ENCODE measurements around the gene ARPC5. TPM values are rescaled to one million over a fixed set of nuclear protein-coding genes. Genes with fewer than 3 reads are reported as not detected.

ARPC5 gene
- total and polyA plus RNA-seq, 10 of the 15 experiments (the other 5 are each of a cell fraction or from before 2014, with no cell fraction given): 238 to 784 (median 309) TPM

DNA sequence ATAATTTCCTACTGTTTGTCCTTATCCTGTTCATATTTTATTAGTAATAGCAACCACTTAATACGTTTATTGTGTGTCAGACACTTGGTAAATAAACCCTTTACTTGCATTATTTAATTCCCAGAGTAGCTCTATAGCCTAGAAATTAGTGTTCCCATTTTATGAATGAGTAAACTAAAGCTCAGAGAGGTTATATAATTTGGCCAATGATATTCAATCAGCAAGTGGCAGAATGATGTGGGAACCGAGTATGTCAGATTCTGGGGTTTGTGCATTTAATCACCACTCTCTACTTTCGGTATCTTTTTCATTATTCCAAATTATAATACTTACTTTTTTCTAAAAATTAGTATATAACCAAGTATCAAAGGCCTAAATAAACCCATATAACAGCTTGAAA lies 6.6 kb upstream of the ARPC5 start:
- SMC1A ChIA-PET (ENCODE audit: uncharacterized antibody, unreplicated experiment): interaction anchor here (0.9 to 1.0 kb wide), 3 partner anchors 9 to 43 kb away, joined by 3 to 6 read pairs (median 6); no protein-coding TSS in a partner anchor
- in situ Hi-C loops (cut with MboI): no loop called here
- TF ChIP-seq, protein P1, sequence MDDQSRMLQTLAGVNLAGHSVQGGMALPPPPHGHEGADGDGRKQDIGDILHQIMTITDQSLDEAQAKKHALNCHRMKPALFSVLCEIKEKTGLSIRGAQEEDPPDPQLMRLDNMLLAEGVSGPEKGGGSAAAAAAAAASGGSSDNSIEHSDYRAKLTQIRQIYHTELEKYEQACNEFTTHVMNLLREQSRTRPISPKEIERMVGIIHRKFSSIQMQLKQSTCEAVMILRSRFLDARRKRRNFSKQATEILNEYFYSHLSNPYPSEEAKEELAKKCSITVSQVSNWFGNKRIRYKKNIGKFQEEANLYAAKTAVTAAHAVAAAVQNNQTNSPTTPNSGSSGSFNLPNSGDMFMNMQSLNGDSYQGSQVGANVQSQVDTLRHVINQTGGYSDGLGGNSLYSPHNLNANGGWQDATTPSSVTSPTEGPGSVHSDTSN (IDR thresholded peaks at IDR 0.05; ENCODE audit: insufficient replicate concordance, low read depth, low read length): no peak
- TF ChIP-seq JUNB (IDR thresholded peaks at IDR 0.05): peak; percentile 13; the same call in 1 of the 2 replicates
- H3K4me3 ChIP-seq: no peak overlapping the region
- BruUV-seq (replicated peaks): no TSS peak
- CTCF ChIA-PET: interaction anchor here (1.0 to 1.5 kb wide), 5 partner anchors 8 to 274 kb away, joined by 3 to 7 read pairs (median 5); no protein-coding TSS in a partner anchor
- FAIRE-seq: no peak
- 21% methylated on average over 3 of the region's 3 CpGs for WGBS (ENCODE audit: insufficient coverage, insufficient replicate concordance, low lambda C conversion rate, missing lambda C conversion rate)
- peak overlapping the region; percentile 57; the same call in 1 of the 2 replicates for H3K4me2 ChIP-seq (ENCODE audit: control insufficient read depth, insufficient read depth)
- no peaks in the 10 kb centered on the region for H4K20me1 ChIP-seq (ENCODE audit: control insufficient read depth, insufficient read depth)
- no peaks in the 10 kb centered on the region for H3K27me3 ChIP-seq (replicated peaks in 1 of 2; ENCODE audit: control insufficient read depth in 2 of 2, insufficient read depth in 2 of 2, low read length in 1 of 2)
- peak; percentile 45 for ATAC-seq
- POLR2A ChIA-PET: interaction anchor here (0.7 kb wide), 1 partner anchor 49 kb away, joined by 3 read pairs; no protein-coding TSS in a partner anchor
- RAD21 ChIA-PET (ENCODE audit: unreplicated experiment): interaction anchor here (0.9 to 1.1 kb wide), 3 partner anchors 9 to 274 kb away, joined by 3 to 6 read pairs (median 3); no protein-coding TSS in a partner anchor
- DNase-seq (ENCODE audit: low read depth, low spot score): no peak
- no peak overlapping the region for H3K9ac ChIP-seq (ENCODE audit: control insufficient read depth, insufficient read depth, low read length)
- H3K79me2 ChIP-seq (ENCODE audit: control insufficient read depth, insufficient read depth, low read length): no peaks in the 10 kb centered on the region; the same call in 1 of the 2 replicates
- H3K27ac ChIP-seq (ENCODE audit: control insufficient read depth, insufficient read depth): no peak overlapping the region
- no peaks in the 10 kb centered on the region for H3K9me3 ChIP-seq (replicated peaks; ENCODE audit: control insufficient read depth, insufficient read depth, low read length)
- intact Hi-C loops (cut with micrococcal nuclease; ENCODE audit: unreplicated experiment): no loop called here
- no peaks in the 10 kb centered on the region; the same call in 1 of the 2 replicates for H3K4me1 ChIP-seq (ENCODE audit: control insufficient read depth, insufficient read depth, low read length)
- peak overlapping the region; percentile 25 for H2AFZ ChIP-seq (ENCODE audit: control insufficient read depth, low read depth, low read length)
- H3K36me3 ChIP-seq (ENCODE audit: control insufficient read depth in 2 of 2, insufficient read depth in 2 of 2, low read length in 1 of 2): no peaks in the 10 kb centered on the region

DNA sequence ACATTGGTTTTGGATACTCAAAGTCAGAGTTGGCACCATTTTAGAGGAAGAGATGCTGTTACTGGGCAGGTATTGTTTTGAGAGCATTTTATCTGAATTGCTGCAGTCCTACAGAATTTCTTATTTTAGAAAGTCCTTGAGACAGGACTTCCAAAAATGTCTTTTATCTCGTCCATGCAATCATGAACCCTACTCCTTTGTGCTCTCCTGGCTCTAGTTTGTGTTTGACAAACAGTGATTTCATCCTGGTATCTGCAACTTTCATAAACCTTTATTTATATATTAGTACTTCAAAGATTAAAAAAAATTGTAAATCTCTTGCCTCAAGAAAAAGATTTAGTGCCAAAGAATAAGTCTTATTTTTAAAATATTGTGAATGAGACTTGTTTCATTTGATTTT lies 4.6 kb upstream of the ARPC5 start:
- H4K20me1 ChIP-seq (ENCODE audit: control insufficient read depth, insufficient read depth): no peaks in the 10 kb centered on the region
- no TSS peak for BruUV-seq (replicated peaks)
- ChIA-PET CTCF (interaction anchor here (0.9 to 2.3 kb wide), 5 partner anchors 11 to 275 kb away, joined by 3 to 11 read pairs (median 5); no protein-coding TSS in a partner anchor), POLR2A (interaction anchor here (0.7 kb wide), 1 partner anchor 287 kb away, joined by 3 read pairs; no protein-coding TSS in a partner anchor), RAD21 (ENCODE audit: unreplicated experiment) (interaction anchor here (1.6 kb wide), 1 partner anchor 12 kb away, joined by 9 read pairs; the partner anchor contains the start of gene APOBEC4), SMC1A (ENCODE audit: uncharacterized antibody, unreplicated experiment) (interaction anchor here (0.8 to 2.3 kb wide), 4 partner anchors 11 to 275 kb away, joined by 3 to 6 read pairs (median 3); no protein-coding TSS in a partner anchor)
- H2AFZ ChIP-seq (ENCODE audit: control insufficient read depth, low read depth, low read length): no peak overlapping the region
- no peak for DNase-seq (ENCODE audit: low read depth, low spot score)
- peak overlapping the region; percentile 38; the same call in 1 of the 2 replicates for H3K4me2 ChIP-seq (ENCODE audit: control insufficient read depth, insufficient read depth)
- no peaks in the 10 kb centered on the region for H3K9me3 ChIP-seq (replicated peaks; ENCODE audit: control insufficient read depth, insufficient read depth, low read length)
- FAIRE-seq: no peak
- ATAC-seq: no peak
- peak overlapping the region; percentile 22; the same call in 1 of the 2 replicates for H3K4me3 ChIP-seq
- H3K79me2 ChIP-seq (ENCODE audit: control insufficient read depth, insufficient read depth, low read length): peaks cover 14% of the 10 kb centered on the region
- intact Hi-C loops (cut with micrococcal nuclease; ENCODE audit: unreplicated experiment) (no loop called here), in situ Hi-C loops (cut with MboI) (no loop called here)
- H3K9ac ChIP-seq (ENCODE audit: control insufficient read depth, insufficient read depth, low read length): no peak overlapping the region
- peak overlapping the region; percentile 37; the same call in 1 of the 2 replicates for H3K27ac ChIP-seq (ENCODE audit: control insufficient read depth, insufficient read depth)
- peaks cover 3% of the 10 kb centered on the region; the same call in 1 of the 2 replicates for H3K4me1 ChIP-seq (ENCODE audit: control insufficient read depth, insufficient read depth, low read length)
- no peaks in the 10 kb centered on the region for H3K36me3 ChIP-seq (ENCODE audit: control insufficient read depth in 2 of 2, insufficient read depth in 2 of 2, low read length in 1 of 2)
- H3K27me3 ChIP-seq (replicated peaks in 1 of 2; ENCODE audit: control insufficient read depth in 2 of 2, insufficient read depth in 2 of 2, low read length in 1 of 2): no peaks in the 10 kb centered on the region
- whole genome bisulfite sequencing (ENCODE audit: insufficient coverage, insufficient replicate concordance, low lambda C conversion rate, missing lambda C conversion rate): 5% methylated on average over 1 of the region's 1 CpG
- TF ChIP-seq IKZF1 (conservative IDR thresholded peaks at IDR 0.05): no peak
- no peak for TF ChIP-seq YBX1 (IDR thresholded peaks at IDR 0.05)
- no peak for TF ChIP-seq TAF1 (IDR thresholded peaks at IDR 0.05; ENCODE audit: borderline replicate concordance, low read depth, low read length)
- TF ChIP-seq EGR1 (IDR thresholded peaks at IDR 0.05; ENCODE audit: borderline replicate concordance in 1 of 2, low read depth in 2 of 2, low read length in 2 of 2): no peak
- TF ChIP-seq, protein P2, sequence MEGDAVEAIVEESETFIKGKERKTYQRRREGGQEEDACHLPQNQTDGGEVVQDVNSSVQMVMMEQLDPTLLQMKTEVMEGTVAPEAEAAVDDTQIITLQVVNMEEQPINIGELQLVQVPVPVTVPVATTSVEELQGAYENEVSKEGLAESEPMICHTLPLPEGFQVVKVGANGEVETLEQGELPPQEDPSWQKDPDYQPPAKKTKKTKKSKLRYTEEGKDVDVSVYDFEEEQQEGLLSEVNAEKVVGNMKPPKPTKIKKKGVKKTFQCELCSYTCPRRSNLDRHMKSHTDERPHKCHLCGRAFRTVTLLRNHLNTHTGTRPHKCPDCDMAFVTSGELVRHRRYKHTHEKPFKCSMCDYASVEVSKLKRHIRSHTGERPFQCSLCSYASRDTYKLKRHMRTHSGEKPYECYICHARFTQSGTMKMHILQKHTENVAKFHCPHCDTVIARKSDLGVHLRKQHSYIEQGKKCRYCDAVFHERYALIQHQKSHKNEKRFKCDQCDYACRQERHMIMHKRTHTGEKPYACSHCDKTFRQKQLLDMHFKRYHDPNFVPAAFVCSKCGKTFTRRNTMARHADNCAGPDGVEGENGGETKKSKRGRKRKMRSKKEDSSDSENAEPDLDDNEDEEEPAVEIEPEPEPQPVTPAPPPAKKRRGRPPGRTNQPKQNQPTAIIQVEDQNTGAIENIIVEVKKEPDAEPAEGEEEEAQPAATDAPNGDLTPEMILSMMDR (IDR thresholded peaks at IDR 0.05 in 2 of 3, conservative IDR thresholded peaks at IDR 0.05 in 1 of 3; ENCODE audit: control insufficient read depth in 2 of 3, extremely low read depth in 1 of 3, insufficient read depth in 1 of 3, low read depth in 3 of 3, low read length in 3 of 3): no peak
- no peak for TF ChIP-seq HDAC6 (IDR thresholded peaks at IDR 0.05; ENCODE audit: unreplicated experiment)
- no peak for TF ChIP-seq STAT3 (IDR thresholded peaks at IDR 0.05; ENCODE audit: low read depth, low read length)
- no peak for TF ChIP-seq KAT2A (conservative IDR thresholded peaks at IDR 0.05; ENCODE audit: control insufficient read depth, low read depth, low read length)
- TF ChIP-seq POU2F2 (IDR thresholded peaks at IDR 0.05; ENCODE audit: borderline replicate concordance, low read depth, low read length): no peak
- TF ChIP-seq HDGF (IDR thresholded peaks at IDR 0.05): no peak
- TF ChIP-seq CREM (IDR thresholded peaks at IDR 0.05; ENCODE audit: low read depth): no peak

All from GM12878 (cell line).